ENCODE results near the gene PPP1R13L.

The PPP1R13L gene

DNA sequence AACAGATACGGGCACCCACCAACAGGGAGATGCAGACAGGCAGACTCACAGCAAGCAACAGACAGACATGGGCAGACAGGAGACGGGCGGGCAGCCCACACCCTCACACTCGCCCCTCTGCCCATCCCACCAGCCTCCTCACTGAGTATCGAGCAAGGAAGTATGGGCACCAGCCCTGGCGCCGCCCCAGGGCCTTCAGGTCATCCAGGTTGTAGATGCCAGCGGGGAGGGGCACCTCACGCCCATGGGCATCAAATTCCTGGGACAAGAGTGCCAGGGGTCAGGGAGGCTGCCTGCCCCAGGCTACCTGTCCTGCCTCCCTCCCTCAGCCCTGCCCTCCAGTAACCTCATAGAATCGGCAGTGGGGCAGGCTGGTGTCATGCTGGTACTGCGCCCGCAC is 40.2 kb downstream of the PPP1R13L start:
- no peak for DNase-seq (ENCODE audit: low spot score)

DNA sequence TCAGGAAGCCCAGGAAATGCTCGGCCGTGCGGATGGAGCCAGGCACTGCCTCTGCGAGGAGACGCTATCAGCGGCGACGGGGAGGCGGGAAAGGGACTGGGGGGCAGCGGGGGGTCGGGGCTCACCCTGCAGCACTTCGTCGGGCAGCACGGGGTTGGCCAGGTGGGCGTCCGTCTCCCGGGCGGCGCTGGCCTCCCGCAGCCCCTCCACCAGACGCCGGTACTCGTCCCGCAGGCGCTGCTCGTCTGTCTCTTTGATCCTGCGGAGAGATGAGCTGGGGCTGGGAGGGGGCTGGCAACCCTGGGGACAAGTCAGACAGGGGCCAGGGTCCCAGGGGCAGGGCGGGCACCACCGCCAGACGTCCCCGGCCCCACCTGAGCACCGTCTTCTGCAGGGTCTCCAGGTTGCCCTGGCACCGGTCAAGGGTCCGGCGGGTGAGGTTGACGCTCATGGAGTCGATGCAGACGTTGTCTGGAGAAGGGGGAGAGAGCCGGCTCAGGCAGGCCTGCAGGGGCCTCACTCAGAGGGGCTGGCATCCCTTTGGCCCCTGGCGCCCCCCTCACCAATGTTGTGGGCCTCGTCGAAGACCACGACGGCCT is 40.9 kb downstream of the PPP1R13L start:
- no peak for DNase-seq (ENCODE audit: low spot score)

DNA sequence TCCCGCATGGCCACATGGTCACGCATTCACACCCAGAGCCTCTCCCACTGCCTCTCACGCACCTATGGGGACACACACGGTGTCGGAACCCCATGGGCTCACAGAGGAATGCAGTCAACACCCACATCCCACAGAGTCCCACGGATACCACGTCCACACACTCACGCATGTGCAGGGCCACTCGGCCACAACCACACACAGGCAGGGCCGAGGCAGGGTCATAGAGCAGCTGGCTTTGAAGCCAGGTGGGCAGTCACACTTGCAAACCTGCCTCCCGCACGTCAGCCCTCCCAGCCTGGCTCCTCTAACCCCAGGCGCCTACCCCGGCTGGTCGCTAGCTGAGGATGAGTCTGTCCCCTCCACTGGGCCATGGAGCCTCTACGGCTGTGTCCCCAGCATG is 42.6 kb downstream of the PPP1R13L start:
- no peak for DNase-seq (ENCODE audit: low spot score)

DNA sequence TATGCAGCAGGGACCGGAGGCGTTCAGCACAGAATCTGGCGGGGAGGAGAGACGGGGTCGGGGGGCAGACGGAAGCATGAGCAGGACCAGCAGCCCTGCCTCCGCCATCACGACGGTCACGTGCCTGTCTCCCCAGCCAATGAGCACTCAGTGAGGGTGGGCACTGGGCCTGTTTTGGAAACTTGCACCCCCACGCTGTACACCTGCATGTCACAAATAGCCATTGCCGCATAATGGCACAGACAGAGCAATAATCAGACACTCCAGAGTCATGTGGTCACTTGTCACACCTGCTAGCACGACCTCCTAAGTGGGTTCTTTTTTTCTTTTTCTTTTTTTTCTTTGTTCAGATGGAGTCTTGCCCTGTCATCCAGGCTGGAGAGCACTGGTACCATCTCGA is 43.3 kb downstream of the PPP1R13L start:
- DNase-seq (ENCODE audit: low spot score) = no peak

DNA sequence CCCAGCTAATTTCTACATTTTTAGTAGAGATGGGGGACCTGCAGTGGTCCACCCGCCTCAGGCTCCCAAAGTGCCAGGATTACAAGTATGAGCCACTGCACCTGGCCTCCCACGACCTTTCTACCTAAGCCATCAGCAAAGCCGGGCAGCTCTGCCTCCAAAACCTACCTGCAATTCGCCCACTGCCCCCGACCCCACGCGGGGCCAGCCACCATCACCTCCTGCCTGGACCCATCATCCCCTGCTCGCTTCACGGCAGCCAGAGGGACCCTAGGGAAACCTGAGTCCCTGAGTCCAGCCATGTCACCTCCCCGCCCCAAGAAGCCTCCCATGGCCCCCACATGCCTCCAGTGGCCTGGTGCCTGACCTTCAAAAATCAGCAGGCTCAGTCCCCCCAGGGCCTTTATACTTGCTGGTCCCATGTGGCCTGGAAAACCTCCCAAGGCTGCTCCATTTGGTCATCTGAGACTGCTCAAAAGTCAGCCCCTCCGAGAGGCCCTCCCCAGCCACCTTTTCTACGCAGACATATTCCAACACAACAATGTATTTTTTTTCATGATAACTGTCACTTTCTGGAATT is 46.6 kb downstream of the PPP1R13L start:
- DNase-seq (ENCODE audit: low spot score) = no peak

DNA sequence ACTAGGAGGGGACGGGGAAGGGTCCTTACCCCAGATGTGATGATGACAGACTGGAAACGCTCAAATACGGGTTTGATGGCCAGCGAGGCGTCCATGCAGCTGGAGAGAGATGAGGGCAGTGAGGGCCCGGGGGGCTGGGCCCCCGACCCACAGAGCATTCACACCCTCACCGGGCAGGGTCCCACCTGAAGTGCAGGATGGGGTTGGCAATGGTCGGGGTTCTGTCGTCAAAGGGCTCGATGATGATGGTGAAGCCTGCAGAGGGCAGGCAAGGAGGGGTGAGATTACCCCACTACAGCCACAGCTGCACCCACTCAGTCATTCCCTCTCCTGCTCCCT is 47.5 kb downstream of the PPP1R13L start:
- DNase-seq (ENCODE audit: low spot score) = no peak

DNA sequence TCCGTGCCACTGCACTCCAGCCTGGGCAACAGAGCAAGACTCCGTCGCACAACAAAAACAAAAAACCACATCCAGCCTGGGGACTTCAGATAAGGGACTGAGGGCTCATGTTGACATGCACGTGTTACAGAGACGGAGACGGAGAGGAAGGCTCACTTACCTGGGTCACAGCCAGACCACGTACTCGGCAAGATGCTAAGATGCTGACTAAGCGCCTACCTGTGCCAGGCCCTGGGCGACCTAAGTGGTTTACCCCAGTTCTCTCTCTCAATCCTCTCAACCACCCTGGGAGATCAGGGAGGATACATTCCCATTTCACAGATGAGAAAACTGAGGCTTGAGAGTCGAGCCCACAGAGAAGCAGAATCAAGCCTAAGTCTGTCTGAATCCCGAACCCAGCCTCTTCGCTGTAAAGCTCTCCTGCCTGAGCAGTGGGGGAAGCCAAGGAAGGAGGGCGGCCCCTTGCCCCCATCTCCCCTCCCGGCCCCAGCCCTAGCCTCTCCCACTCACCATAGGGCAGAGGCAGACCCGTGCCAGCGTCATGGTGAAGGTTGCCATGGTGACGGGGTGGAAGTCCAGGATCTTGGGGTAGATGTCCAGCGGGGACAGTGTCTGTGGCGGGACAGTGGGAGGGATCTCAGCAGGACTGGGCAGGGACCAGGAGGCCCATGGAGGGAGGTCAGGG is 48.0 kb downstream of the PPP1R13L start:
- no peak for DNase-seq (ENCODE audit: low spot score)

DNA sequence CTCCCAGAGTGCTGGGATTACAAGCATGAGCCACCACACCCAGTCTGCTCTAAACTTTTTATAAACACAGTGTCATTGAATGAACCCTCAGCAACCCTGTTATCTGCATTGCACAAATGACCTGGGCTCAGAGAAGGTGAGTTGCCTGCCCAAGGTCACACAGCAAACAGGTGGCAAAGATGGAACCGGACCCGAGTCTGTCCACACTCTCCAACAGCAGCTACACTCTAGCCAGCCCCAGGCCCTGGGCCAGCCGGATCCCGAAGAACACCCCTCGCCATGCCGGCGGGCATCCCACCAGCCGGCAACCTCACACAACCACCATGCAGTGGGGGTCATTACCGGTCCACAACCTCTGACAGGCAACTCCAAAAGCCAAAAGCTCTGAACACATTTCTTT is 49.0 kb downstream of the PPP1R13L start:
- DNase-seq (ENCODE audit: low spot score) = no peak

DNA sequence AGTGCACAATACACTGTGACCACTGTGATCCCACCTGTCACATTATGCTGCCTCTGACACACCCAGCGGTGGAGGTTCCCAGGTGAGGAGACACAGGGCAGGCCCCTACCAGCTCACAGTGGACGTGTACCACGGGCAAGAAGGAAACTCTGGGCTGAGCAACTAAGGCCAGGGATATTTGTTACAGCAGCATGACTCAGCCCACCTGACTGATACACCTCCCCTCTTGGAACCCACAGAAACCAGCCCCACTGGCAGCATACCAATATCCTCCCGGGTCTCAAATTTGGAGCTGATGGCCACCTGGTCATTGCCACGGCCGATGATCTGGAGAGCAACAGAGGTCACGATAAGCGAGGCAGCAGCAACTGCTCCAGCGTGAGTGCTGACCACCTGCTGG is 49.5 kb downstream of the PPP1R13L start:
- no peak for DNase-seq (ENCODE audit: low spot score)

DNA sequence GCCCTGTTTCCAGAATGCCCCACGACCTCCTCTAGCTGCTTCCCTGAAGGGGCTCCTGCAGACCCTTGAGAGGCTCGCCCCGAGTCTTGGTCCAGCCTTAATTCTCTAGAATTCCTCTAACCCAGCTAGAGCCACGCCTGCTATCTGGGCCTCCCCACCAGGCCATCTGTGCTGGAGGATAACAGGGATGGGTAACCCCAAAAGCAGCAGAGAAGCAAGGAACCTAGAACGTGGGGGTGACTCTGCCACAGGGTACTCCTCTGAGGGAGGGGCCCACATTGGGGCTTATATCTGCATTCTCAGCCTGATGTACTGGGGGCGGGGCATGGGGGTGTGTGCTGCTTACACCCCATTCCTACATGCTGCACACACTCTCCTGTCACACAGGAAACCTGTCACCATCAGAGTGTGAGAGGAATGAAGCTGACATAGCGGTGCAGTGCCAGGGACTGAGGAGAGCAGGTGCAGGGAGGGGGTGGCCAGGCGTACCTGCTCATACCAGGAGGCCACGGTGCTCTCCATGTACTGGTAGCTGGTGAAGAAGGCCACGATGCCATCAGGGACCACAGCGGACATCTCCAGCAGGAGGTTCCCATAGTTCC is 50.5 kb downstream of the PPP1R13L start:
- DNase-seq (ENCODE audit: low spot score) = no peak

DNA sequence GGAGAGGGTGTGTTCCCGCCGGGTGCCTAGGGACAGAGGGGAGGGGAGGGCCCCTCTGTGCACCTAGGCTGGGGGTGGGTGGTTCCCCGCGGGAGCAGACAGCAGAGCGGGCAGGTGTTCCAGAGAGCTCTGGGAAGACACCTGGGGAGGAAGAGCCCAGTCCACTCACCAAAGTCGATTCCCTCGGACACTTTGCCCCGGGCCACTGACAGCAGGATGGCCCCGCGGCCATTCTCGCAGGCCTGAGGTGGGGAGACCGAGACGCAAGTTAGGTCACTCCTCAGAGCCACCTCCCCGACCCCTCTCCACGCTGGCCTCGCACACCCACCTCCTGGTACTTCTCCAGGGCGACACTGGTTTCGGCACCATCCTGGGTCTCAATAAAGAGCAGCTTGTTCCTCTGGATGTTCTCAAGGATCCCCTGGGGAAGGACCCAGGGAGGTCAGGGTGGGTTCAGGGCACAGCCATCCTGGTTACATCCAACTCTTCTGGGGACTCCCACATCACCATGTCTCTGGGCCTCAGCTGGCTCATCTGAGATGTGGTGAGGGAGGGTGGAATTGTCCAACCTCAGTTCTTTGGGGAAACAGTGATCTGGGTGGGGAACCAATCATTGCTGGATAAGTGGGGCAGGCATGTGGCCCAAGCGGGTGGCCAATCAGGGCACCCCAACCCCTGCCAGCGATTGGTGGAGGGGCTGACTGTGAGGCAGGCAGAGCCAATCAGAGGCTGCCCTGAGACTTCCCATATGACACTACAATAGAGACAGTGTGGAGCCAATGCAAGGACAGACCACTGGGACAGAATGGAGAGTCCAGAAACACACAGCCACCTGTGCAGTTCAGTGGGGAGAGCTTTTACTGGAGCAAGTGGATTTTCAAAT is 51.7 kb downstream of the PPP1R13L start:
- no peak for DNase-seq (ENCODE audit: low spot score)

DNA sequence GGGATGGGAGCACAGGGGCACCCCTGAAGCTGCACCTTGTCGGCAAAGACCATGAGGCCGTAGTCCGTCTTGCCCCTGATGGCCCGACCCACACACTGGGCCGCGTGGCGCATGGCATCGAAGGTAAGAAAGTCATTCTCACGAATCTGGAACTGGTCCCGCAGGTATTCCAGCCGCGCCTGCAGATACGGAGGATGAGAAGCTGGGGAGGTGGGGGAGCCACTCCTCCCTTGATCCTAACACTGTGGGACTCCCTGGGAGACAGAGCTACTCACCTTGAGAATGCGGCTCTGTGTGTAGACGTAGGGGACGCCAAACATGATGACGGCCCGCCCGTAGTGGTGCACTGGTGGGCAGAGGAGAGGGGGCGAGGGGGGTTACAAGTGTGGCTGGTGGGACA is 52.4 kb downstream of the PPP1R13L start:
- no peak for DNase-seq (ENCODE audit: low spot score)

DNA sequence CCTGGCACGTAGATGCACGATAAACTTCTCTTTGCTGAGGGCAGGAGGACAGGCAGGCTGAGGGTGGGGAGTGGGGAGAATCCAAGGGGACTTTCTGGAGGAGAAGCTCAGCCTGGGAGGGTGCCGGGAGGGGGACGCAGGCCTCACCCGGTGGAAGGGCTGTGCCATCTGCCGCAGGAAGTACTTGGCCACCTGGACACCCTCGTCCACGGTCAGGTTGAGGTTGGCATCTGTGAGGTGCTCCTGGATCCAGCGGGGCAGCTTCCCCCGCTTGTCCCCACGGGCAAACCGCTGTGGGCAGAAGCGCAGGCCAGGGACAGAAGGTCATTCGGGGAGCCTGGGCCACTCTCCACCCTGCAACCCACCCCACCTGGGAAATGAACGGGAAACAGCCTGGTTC is 52.8 kb downstream of the PPP1R13L start:
- DNase-seq (ENCODE audit: low spot score) = no peak

DNA sequence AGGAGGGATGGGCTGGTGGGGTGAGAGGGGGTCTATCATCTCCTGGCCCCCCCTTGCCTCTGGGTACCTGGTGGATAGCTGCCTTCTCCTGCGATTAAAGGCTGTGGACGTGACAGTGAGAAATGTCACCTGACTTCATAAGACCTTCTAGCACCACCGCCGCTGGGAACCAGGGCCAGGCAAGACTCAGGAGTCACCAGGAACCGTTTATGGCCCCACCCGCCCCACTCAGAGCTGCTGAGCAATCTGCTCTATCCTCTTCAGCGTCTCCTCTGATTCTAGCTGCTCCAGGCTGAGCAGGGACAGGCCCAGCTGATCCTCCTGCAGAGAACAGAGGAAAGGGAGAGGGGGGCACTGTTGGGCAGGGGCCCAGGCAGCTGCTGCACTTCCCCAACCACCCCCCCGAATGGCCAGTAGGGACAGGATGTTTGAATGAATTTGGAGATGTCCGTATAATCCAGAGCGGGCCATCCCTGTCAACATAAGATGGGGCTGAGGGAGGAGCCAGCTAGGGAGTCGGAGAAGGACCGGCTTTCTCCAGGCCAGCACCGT is 53.4 kb downstream of the PPP1R13L start:
- no peak for DNase-seq (ENCODE audit: low spot score)

DNA sequence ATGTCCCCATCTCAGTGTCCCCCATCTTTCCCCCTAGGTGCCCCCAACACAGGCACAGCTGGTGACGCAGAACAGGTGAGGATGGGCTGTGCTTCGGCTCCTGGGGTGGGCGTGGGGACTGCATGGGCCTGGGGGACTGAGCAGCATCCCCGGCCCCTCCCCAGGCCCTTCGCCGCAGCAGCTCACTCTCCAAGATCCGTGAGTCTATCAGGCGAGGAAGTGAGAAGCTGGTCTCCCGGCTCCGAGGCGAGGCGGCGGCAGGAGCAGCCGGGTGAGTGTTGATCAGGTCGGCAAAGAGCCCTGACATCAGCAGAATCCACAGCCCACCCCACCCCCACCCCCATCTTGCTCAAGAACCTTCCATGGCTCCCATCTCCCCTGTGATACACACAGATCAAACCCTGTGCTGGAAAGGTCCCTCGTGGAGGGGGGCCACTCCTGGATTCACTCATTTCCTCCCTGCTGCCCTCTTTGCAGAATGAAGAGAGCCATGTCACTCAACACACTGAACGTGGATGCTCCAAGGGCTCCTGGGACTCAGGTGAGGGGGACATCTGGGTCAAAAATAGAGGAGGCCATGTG is 54.3 kb downstream of the PPP1R13L start:
- DNase-seq (ENCODE audit: low spot score) = no peak

DNA sequence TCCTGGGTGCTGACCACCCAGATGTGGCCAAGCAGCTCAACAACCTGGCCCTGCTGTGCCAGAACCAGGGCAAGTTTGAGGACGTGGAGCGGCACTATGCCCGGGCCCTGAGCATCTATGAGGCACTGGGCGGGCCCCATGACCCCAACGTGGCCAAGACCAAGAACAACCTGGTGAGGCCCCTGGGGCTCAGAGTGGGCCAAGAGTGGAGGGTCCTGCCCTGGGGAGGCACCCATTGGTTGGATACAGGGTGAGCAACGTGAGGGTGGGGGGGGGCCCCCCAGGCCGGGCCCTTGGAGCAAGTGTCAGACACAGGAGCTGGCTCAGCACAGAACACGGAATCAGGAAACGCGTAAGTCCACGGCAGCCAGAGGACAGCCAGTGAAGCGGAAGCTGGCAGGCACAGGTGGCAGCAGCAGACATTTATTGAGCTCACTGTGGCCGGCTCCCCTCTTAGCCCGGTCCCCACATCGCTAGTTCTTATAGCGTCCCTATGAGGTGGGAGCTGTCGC is 55.4 kb downstream of the PPP1R13L start:
- no peak for DNase-seq (ENCODE audit: low spot score)

DNA sequence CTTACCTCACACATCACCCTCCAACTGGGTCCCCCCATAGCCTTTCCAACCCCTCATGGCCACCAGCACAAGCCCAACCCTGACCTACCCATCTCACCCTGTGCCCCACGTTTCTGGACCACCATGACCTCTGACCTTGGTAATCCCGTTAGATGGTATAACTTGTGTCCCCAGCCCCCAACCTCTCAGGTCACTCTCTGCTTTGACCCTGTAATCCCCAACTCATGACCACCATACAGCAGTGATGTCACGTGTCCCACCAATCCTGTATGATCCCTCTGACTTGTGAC is 55.8 kb downstream of the PPP1R13L start:
- DNase-seq (ENCODE audit: low spot score) = no peak

DNA sequence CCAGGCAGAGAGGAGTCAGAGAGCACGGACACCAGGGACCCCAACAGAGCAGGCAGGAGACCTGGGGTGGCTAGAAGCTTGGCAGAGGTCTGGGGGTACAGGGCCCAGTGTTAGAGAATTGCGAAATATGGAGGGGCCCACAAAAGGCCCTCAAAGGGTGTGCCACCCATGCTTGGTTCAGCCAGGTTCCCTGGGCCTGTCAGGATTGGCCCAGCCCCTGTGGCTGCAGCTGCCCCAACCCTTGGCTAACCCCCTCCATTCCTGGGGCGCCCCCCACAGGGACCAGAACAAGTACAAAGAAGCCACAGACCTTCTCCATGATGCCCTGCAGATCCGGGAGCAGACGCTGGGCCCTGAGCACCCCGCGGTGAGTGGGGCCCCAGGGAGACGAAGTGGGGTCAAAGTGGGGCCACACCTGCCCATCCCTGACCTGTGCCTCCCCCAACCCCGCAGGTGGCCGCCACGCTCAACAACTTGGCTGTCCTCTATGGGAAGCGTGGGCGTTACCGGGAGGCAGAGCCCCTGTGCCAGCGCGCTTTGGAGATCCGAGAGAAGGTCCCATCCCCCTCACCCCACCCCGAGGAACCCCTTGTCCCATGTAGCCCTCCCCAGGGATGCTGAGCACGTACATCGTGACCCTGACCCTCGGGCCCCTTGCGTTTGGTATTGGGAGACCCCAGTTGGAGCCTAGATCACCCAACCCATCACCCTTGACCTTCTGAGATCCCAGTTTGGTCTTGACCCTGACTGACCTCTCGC is 56.3 kb downstream of the PPP1R13L start:
- no peak for DNase-seq (ENCODE audit: low spot score)

DNA sequence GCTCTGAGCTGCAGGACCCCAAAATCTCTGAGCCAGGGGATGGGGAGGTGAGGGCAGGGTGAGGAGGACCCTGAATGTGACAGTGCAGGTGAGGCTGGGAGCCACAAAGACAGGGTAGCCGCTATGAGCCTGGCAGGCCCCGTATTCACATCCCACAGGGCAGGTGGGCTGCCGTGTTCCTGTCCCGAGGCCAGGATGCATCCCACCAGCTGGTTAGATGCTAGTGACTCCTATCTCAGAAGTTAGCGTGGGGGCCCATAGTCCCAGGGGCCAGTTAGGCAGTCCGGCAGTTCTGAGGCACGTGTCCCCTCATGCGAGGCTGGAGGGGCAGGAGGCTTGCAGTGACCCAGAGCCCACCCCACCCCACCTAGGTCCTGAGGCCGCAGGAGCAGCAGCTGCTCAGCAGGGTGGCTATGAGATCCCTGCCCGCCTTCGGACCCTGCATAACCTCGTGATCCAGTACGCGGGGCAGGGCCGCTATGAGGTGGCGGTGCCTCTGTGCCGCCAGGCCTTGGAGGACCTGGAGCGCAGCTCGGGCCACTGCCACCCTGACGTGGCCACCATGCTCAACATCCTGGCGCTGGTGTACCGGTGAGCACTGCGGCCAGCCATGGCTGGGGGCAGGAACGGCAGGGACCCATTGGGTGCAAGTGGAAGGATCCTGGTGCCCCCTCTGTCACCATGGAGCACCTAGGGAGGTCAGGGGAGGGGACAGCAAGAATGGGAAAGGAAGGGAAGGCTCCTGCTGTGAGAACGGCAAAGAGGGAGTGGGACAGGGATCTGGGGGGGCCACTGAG is 57.1 kb downstream of the PPP1R13L start:
- no peak for DNase-seq (ENCODE audit: low spot score)

DNA sequence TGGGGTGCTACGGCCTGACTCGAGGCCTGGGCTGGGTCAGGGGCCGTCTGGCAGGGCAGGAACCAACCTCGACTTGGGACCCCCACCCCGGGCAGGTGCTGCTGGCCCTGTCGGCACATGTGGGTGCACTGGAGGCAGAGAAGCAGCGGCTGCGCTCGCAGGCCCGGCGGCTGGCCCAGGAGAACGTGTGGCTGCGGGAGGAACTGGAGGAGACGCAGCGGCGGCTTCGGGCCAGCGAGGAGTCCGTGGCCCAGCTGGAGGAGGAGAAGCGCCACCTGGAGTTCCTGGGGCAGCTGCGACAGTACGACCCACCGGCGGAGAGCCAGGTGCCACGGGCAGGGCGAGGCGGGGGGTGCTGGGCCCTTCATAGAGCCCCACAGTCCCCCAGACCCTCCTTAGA is 58.4 kb downstream of the PPP1R13L start:
- DNase-seq (ENCODE audit: low spot score) = no peak
